HG03378 (cell line): ENCODE results near the gene CLDN2.

ENCODE experiments used
- ATAC-seq: cut with Tn5 transposase; IDR thresholded peaks from one replicate; pipeline ENCODE4 v1.9.1; 2021; ENCODE audit warnings: mild to moderate bottlenecking, moderate library complexity; ENCODE audit not compliant: unreplicated experiment

CLDN2 gene

DNA sequence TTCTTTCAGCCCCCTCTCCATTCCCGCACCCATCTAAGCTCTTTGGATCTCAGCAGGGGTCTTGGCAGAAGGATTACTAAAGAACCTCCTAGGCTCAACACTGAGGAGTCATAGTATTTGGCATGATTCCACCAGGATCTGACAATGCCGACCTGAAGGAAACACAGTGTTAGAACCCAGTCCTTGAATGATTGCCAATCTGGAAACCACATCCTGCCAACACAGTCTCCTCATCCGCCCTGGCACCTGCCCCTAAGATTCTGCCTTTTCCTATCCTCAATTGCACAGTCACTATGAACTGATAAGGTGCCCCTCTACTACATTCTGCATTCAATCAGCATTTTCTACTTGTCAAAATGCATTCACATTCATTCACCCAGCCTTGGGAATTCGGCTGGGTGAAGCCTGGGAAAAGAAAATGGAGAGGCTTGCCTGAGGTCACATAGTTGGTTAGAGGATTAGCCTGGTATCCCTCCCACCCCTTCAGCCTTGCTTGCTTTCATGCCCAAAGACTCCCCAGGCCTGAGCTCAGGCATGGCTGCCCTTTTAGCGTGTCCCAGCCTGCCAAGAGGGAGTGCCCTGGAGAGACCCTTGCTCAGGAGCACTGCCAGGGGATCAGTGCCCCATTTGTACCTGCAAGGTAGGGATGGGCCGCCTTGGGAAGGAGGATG lies 2.2 kb upstream of the CLDN2 start:
- peak; percentile 55 for ATAC-seq

DNA sequence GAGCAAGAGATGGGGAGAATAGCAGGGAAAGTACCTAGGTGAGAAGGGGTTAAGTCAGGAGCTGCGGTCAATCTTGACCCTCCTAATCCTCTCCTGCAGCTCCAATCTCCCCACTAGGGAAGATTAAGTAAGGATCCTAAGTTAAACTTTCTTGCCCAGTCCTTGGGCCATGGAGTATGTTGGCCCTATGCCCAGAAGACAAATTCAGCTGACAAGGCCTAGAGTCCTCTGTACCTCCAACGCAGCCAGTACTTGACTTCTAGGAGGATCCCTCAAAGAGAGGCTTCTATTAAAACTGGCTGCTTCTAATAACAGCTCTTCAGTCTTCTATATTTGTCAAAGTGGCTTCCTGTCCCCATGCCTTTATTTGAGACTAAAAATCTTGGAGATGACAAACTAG lies 1.4 kb downstream of the CLDN2 start:
- ATAC-seq, result no peak

DNA sequence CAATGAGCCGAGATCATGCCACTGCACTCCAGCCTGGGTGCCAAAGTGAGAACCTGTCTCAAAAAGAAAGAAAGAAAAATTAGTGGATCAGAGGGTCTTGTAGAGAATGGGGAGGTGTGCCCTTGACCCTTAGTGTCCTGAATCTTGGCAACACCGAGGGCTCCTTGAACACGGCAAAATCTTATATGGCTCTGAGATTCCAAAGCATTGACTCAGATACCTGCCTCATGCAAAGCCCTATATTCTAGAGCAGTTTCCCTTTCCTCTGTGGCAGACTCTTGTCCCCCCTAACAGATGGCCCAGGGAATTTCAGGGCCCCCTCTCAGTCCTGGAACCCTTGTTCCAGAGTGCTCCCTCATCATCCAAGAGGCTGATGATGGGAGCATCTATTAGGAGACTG lies 6.8 kb downstream of the CLDN2 start:
- ATAC-seq, result no peak

DNA sequence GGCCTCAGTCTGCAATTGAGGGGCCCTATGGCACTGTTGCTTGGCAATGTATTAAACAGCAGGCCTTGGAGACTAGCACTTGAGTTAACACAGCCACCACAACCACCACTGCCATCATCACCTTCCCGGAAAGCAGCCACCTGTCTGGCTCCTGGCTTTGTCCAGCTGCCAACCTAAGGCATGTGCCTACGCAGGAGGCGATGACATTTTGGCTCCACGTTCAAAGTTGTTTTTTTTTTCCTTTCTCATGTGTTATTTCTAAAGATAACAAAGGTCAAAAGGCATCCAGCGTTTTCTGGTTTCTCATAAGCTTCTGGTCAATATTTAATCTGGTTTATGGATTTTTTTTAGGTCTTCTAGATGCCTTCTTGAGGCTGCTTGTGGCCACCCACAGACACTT lies 7.5 kb downstream of the CLDN2 start:
- ATAC-seq, result no peak

DNA sequence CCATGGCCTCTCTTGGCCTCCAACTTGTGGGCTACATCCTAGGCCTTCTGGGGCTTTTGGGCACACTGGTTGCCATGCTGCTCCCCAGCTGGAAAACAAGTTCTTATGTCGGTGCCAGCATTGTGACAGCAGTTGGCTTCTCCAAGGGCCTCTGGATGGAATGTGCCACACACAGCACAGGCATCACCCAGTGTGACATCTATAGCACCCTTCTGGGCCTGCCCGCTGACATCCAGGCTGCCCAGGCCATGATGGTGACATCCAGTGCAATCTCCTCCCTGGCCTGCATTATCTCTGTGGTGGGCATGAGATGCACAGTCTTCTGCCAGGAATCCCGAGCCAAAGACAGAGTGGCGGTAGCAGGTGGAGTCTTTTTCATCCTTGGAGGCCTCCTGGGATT lies 8.0 kb downstream of the CLDN2 start:
- ATAC-seq, result no peak

DNA sequence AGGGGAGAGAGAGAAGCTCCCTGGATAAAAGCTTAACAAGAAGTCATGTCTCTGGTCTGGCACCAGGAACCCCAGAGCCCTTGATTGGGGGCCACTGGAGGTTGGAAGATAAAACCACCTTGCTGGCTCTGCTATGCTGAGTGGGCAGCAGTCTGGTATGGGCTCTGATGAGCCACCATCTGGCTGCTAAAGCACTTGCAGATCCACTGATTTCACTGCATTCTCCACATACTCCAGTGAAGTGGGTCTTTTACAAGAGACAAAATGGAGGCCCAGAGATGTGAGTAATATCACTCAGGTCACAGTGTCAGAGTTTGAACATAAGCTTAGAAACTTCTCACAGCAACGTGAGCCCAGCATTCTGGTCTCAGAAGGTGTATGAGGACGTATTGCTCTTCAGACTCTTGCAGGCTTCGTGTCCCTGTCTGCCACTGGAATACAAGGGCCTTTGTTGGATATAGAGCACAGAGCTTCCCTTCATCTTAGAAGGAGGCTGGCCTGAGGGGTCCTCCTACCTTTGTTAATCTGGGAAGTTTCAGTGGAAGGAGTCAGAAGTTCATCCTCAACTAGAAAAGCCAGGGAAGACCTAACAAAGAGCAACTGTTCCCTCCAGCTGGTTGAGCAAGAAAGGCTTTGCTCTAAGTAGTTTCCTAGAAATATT lies 11.8 kb downstream of the CLDN2 start:
- no peak for ATAC-seq

DNA sequence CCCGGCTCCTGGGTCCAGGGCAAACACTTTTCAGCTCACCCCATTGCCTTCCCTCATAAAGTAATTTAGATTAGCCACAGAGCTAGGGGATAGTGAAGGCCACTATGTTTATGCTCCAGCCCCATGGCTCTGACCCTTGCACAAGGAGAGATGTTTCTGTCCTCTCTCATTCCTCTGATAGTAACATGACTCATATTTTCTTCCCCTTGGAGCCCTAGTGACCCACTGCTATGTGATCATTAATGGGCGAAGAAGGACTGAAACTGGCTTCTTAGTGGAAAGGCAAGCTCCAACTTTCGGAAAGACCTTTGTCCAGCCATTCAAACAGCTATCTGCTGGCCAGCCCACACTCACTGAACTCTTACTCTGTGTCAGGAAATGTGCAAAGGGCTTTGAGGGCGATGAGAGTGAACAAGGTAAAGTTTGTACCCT lies 12.3 kb downstream of the CLDN2 start:
- ATAC-seq, result no peak

DNA sequence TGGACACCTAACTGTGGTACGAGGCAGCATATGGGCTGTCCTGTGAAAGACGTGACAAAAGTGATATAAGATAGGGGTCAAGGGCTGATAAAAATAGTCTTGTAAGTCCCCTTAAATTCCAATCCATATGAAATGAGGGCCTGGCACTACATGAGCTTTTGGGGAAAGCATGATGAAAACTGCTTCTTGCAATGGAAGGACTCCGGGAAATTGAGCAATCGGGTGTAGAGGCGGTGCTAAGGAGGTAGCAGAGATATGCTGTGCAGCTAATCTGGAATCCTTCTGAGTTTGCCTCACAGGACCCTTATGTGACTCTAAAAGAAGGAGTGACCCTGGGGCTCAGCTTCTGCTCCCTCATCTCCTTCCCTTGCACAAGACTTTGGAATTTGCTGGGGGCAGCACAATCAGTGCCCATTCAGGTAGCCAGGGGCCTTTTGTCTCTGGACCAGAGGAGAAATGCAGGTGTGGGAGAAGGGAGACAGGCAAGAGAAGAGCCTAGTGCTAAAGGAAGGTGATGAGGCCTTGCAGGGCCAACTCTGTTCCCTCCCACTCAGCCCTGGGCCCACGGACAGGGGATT lies 12.8 kb downstream of the CLDN2 start:
- no peak for ATAC-seq

DNA sequence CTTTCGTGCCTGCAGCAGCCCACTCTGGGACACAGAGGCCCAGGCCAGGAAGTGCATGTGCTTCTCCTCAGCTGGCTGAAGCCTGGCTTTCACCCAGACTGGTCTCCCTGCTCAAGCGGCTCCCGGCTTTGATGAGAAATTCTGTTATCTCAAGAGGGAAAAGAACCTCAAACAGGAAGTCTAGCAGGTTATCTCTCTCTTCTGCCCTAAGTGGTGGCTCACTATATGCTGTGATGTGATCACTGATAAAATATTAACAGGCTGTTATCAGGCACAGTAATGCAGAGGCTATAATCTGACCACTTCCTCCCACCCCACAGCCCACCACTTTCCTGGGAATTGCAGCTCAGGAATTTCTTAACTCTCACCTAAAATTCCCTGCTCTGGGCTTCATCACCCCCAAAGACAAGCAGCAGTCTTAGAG lies 13.3 kb downstream of the CLDN2 start:
- ATAC-seq, result no peak

DNA sequence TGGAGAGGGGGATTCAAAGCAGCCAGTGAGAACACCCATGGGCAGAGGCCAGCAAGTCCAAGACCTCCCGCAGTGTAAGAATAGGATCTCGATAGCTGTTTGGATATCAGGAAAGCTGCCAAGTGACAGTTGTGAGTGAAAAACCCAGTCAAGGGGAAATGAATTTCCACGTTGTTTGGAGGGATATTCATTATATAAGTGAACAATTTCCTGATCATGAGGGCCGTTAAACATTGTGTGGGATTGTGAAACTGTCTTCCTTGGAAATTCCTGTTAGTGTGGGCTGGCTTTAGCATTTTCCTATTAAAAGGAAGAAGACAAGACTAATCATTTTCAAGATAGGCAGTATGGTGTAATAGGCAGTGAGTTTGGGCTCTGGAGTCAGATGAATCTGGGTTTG lies 15.0 kb downstream of the CLDN2 start:
- ATAC-seq, result no peak

DNA sequence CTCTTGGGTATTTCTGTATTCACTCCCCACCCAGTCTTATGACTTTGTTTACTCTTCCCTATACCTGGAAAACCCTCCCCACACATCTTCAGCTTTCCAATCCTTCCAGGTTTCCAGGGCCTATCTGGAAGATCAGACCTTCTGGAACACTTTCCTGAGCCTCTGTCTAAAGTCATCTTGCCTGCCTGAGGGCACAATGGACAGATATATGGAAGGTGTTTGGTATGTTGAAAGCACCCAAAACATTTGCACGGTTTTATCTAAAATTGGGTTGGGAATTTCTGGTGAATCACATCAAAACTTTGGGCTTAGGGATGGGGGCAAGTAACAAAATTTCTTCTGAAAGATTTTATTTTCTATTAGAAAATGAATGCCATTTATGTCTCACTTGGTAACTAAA lies 16.0 kb downstream of the CLDN2 start:
- ATAC-seq, result no peak

DNA sequence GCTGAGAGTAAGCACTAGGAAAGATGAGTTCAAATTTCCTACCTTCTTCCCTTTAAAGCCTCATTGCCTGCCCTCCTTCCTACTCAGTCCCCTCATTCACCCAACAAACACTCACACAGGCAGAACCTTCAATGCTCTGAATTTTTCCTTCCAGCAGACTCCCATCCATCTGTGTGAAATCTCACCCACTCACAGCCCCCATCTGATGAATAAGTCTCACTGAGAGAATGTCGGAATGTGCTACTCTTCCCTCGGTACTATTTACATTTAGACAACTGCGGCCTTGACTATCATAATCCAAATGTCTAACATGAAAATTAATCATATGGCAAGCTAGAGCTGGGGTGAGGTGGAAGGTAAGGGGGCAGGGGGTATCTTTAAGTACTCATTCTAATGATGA lies 19.4 kb downstream of the CLDN2 start:
- no peak for ATAC-seq

DNA sequence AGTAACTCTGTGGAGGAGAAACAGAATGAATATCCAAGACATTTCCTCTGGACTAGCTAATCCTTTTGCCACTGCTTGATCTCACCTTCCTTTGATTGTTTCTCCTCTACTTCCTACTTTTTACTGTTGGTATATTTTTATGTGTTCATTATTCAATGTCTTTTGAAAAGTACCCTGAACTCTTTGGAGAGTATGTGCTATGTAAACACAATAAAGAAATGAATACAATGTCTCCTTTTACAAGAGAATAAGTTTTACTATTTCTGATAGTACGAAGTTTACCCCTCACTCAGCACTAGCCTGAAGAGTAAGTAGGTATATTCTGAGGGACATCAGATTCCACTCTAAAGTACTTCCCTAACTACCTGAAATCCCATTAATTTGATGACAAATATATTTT lies 19.9 kb downstream of the CLDN2 start:
- no peak for ATAC-seq

DNA sequence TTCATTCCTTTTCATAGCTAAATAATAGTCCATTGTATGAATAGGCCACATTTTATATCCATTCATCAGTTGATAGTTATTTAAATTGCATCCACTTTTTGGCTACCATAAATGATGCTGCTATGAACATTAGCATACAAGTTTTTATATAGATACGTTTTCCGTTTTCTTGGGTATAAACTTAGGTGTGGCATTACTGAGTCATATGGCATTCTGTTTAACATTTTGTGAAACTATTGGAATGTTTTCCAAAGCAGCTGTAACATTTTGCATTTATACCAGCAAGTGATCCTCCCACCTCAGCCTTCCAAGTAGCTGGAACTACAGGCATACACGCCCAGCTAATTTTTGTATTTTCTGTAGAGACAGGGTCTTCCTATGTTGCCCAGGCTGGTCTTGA lies 26.3 kb downstream of the CLDN2 start:
- no peak for ATAC-seq

DNA sequence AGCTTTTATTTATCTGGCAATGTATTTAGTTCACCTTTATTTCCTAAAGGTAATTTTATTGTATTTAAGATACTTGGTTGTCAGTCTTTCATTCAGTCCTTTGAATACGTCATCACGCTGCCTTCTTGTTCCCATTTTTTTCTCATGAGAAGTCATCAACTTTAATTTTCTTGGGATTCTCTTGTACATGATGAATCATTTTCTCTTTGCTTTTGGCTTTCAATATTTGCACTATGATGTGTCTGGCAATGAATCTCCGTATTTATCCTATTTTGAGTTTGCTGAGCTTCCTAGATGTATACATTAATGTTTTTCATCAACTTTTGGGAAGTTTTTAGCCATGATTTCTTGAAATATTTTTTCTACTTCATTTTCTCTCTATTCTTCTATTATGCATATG lies 28.4 kb downstream of the CLDN2 start:
- ATAC-seq, result no peak

DNA sequence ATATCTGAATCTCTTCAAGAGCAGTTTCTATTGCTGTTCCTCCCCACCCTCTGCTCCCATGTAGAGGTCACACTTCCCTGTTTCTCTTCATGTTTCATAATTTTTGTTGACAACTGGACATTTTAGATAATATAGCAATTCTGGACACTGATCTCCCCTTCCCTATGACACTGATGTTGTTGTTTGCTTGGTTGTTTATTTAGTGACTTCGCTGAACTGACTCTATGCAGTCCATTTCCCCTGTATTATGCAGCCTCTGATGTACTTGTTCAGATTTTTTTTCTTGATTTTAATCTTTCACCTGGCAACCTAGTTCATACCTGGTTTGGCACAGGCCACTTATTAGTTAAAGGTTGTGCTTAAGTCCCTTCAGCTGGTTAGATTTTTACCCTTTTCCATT lies 29.2 kb downstream of the CLDN2 start:
- no peak for ATAC-seq

DNA sequence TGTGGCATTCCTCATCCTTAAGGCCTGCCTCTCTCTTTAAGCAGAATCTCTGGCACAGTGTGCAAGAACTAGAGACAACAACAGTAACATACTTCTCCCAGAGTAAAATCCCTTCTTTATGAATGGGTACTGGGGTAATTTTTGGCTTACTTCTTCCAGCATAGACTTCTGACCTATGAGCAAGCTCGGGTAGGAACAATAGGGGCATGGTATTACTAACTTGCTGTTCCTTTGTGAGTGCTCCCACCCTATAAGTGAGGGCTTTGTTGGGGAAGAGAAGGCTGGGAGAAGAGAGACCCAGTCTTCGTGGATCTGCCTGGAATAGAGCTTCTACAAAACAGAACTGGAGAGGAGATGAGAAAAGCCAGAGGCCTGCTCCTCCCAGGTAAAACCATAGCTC lies 30.2 kb downstream of the CLDN2 start:
- no peak for ATAC-seq

DNA sequence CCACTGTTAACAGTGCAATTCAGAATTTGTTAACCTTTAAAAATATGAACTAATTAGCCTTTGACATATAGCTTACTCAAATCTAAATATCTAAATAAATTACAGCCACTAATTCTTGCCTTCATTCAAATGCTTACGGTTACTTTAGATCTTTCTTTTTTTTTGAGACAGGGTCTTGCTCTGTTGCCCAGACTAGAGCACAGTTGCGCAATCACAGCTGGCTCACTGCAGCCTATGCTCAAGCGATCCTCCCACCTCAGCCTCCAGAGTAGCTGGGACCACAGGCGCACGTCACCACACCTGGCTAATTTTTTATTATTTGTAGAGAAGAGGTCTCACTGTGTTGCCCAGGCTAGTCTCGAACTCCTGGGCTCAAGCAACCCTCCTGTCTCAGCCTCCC lies 31.0 kb downstream of the CLDN2 start:
- ATAC-seq, result no peak

DNA sequence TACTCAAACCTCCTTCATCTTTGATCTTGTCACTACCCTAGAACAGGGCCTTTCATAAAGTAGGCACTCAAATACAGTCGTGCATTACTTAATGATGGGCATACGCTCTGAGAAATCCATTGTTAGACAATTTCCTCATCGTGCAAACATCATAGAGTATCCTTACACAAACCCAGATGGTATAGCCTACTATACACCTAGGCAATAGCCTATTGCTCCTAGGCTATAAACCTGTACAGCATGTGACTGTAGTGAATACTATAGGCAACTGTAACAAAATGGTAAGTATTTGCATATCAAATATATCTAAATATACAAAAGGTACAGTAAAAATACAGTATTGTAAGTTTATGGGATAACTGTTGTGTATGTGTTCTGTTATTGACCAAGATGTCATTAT lies 31.9 kb downstream of the CLDN2 start:
- ATAC-seq, result no peak

DNA sequence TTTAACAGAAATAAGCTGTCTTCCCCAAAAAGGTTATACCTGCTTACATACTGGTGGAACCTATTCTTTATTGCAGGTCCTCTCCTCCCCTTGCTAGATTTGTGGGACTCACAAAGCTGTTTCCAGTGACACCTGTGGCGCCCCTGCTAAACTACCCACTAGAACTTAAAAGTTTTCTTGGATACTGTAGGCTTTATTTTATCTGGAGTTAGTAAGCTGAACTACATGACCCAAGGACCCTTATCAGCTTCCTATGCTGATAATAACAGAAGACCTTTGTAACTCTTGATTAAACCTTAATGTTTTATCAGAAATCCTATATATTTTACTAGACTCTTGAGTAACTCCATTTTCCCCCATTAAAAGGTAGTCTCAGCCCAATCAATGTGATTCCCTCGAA lies 32.3 kb downstream of the CLDN2 start:
- no peak for ATAC-seq

DNA sequence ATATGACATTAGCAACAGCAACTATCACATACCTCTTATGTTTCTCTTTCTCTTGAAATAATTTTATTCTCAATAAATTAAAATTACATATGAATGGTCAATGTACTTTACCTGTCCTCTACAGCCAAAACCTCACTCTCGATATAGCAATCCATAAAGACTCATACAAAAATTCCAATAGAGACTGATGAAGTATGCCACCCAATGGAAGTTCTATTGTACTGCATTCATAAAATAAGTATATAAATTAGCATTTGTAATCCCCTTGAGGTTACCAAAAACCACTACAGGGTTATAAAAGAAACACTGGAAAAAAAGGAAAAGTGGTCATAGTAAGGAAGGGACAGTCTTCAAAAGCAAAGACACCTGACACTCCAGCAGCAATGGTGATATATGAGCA lies 32.8 kb downstream of the CLDN2 start:
- no peak for ATAC-seq

DNA sequence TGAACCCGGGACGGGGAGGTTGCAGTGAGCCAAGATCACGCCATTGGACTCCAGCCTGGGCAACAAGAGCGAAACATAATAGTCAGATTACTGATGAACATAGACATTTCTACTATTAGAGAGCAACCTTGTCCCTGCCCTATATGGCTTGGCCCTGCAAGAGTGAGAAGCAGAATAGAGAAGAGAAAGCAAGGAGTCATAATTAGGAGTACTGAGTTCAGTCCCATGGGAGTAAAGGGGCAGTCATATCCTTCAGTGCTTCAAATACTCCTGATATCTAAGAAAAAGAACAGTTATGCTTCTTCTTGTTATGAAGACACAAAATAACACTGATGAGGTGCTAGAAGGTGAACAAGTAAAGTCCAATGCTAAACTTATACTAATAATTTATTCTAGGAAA lies 33.8 kb downstream of the CLDN2 start:
- ATAC-seq, result no peak
